Mesodermal cell (in vitro differentiated cells): ENCODE results near the gene SERPINB2.
A peak's percentile ranks its signal among the peaks of the same experiment; 100 is the strongest.
"Not testable (repeated sequence)": the region's sequence is repeated elsewhere in the genome, so short reads cannot be mapped to it uniquely, and the experiment has no call there.

Experiments
- H3K27ac ChIP-seq: 2 replicates; pipeline ENCODE4 v1.7.0; 2013; ENCODE audit warnings: mild to moderate bottlenecking, low read depth, low read length, moderate library complexity; ENCODE audit not compliant: severe bottlenecking
- H3K36me3 ChIP-seq: 2 replicates; pipeline ENCODE4 v1.7.1; 2013; ENCODE audit warnings: mild to moderate bottlenecking, low read length, moderate library complexity; ENCODE audit not compliant: control insufficient read depth, insufficient read depth
- H3K4me1 ChIP-seq: one replicate; pipeline ENCODE4 v1.7.1; 2013; ENCODE audit warnings: mild to moderate bottlenecking, low read length; ENCODE audit not compliant: insufficient read depth, control insufficient read depth, poor library complexity, severe bottlenecking
- H3K4me3 ChIP-seq: 2 replicates; pipeline ENCODE4 v1.7.0; 2013; ENCODE audit warnings: low read length, control low read depth, mild to moderate bottlenecking; ENCODE audit not compliant: insufficient read depth, poor library complexity, severe bottlenecking; ENCODE audit errors: extremely low read depth
- H3K9me3 ChIP-seq: 2 replicates; pipeline ENCODE4 v1.7.1; 2013; ENCODE audit warnings: mild to moderate bottlenecking, low read length, moderate library complexity; ENCODE audit not compliant: control insufficient read depth
- WGBS, 2 experiments: methylation state at CpG; one replicate each; pipeline ENCODE4 v1.1.5; 2013; ENCODE audit warnings: missing lambda C conversion rate in 2 of 2; ENCODE audit not compliant: insufficient coverage in 2 of 2; 5-methylcytosine and 5-hydroxymethylcytosine counted together

SERPINB2 gene

DNA sequence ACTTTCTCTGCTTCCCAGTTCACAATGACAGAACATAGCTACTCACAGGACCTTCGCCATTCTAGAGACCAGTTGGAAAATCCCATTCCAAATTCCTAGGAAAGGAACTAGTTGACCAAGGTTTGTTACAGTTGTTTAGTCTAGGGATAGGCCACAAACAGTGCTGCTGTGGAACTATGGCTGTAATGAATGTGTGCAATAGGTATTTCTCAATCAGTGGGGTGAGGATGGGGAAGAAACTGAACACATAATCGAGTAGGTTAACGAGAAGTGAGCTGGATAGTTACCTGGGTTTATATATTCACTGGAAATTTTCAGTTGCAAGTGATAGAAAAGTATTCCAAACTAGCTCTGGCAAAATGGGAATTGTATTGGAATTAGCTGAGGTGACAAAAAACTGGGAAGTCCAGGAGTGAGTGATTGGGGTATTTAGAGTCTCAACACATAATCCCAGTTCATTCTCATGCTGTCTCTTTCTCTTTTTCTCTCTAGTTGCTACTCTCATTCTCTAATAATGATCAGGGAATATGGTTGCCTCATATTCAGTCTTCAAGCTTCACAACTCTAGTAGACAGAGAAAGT lies 43.4 kb downstream of the SERPINB2 start:
- Histone ChIP-seq H3K36me3 (no peaks in the 10 kb centered on the region), H3K4me1 (no peaks in the 10 kb centered on the region), H3K4me3 (no peak overlapping the region), H3K27ac (no peak overlapping the region), H3K9me3 (no peaks in the 10 kb centered on the region)
- 82 to 91% methylated on average over 2 of the region's 3 CpGs for WGBS, 2 experiments

DNA sequence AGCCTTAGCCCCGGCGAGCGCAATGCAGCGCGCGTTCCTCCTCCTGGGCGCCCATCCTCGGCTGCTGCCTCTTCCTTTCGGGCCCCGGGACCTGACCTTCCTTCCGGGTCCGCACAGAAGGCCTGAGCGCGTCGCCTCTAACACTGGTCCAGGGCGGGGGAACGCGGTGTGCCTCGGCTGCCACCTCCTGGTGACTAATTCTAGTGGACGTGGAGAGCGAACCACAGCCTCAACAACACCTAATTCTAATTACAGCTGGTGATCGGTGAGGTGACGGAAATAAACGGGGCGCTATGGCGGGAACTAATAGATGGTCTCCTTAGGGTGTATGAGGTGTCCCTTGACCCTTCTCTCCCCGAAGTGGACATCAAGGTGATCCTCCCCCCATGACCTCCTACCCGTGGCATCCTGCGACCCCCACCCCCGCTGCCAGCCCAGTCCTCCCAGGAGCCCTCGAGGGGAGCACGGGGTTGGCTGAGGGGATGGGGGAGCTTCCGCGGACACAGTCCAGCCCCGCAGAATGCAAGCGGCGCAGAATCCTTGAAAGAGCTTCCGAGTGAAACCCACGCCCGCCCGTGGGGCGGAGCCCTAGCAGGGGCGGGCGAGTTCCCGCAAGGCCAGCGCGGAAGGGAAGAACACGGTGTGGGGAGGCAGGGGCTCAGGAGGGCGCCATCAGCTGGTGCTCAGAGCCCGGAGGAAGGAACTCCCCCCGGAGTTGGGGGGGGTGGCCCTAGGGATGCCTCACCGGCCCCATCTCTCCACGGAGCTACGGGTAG lies 48.8 kb downstream of the SERPINB2 start:
- 5 to 7% methylated on average over 28 to 29 of the region's 54 CpGs for WGBS, 2 experiments
- Histone ChIP-seq H3K4me3 (peak overlapping the region; percentile 53), H3K9me3 (no peaks in the 10 kb centered on the region), H3K36me3 (no peaks in the 10 kb centered on the region), H3K4me1 (no peaks in the 10 kb centered on the region), H3K27ac (no peak overlapping the region)

DNA sequence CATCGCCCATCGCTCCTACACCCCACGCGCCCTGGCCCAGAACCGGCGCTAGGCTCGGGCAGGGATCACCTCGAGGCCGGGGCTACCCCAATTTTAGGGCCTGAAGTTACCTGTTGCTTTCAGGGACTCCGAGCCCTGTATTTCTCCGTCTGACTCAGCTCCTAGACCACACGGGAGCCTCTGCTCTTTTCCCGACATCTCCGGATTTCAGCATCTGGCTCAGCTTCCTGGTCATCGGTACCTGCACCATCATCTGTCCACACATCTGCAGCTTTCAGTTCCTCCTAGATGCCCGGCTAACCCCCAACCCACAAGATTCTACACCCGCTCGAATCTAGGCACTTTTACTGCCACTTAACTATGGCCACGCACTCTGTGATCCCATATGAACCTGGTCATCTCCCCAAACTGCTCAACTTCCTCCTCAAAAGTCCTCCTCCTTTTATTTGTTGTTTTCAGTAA lies 49.5 kb downstream of the SERPINB2 start:
- WGBS, 2 experiments, result 68 to 73% methylated on average over 19 of the region's 19 CpGs
- peak overlapping the region; percentile 53 for H3K4me3 ChIP-seq
- H3K27ac ChIP-seq, result no peak overlapping the region
- H3K36me3 ChIP-seq, result no peaks in the 10 kb centered on the region
- H3K4me1 ChIP-seq, result no peaks in the 10 kb centered on the region
- H3K9me3 ChIP-seq, result no peaks in the 10 kb centered on the region

DNA sequence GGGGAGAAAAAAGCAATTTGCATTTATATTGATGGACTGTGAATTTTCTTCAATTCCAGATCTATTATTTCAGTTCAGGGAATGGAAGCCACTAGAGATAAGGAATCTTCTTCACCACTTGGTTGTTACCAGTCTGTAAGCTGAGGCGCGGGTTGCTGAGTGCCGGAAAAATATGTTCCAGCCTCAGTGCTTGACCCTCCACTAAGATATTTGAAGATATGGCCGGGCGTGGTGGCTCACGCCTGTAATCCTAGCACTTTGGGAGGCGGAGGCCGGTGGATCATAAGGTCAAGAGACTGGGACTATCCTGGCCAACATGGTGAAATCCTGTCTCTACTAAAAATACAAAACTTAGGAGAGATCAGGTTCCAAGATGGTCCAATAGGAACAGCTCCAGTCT lies 52.5 kb downstream of the SERPINB2 start:
- Histone ChIP-seq H3K9me3 (no peaks in the 10 kb centered on the region), H3K4me1 (no peaks in the 10 kb centered on the region)
- 97 to 98% methylated on average over 8 of the region's 8 CpGs for WGBS, 2 experiments

DNA sequence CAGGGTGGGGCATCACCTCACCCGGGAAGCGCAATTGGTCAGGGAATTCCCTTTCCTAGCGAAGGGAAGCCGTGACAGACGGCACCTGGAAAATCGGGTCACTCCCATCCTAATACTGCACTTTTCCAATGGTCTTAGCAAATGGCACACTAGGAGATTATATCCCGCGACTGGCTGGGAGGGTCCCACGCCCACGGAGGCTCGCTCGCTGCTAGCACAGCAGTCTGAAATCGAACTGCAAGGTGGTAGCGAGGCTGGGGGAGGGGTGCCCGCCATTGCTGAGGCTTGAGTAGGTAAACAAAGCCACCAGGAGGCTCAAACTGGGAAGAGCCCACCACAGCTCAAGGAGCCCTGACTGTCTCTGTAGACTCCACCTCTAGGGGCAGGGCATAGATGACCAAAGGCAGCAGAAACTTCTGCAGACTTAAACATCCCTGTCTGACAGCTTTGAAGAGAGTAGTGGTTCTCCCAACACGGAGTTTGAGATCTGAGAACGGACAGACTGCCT lies 53.1 kb downstream of the SERPINB2 start:
- WGBS, 2 experiments, result 81 to 93% methylated on average over 11 to 15 of the region's 17 CpGs
- H3K4me3 ChIP-seq, result not testable (repeated sequence)

More for the DNA sequence above, 52.5 kb downstream of the SERPINB2 start:
- no peak overlapping the region for H3K4me3 ChIP-seq
- no peaks in the 10 kb centered on the region for H3K36me3 ChIP-seq
- H3K27ac ChIP-seq, result no peak overlapping the region

DNA sequence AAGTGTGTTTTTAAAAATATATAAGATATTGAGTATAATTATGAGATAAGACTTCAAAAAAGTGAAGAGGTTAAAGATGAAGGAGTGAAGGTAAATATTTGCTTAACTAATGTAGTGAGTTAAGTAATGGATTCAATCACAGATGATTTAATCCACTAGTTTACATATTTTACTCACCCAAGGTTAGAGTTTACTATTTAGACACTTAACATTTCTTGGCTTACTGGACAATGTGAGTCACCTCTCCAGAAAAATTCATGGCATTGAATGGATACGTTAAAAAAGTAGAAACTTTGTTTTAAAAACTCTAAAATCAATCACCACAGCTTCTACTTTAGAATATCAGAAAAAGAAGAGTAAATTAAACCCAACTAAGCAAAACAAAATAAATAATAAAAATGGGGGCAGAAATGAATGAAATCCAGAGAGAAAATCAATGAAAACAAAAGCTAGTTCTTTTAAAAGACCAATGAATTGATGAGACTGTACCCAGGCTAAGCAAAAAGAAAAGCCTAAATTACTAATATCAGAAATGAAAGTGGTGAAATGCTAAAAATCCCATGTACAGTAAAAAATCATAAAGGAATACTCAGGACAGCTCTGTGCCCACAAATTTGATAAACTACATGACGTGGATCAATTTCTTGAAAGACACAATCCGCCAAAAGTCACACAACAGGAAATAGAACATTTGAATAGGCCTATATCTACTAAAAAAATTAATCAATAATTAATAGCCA lies 59.7 kb downstream of the SERPINB2 start:
- Histone ChIP-seq H3K27ac (no peak overlapping the region), H3K4me3 (no peak overlapping the region), H3K9me3 (peaks cover 4% of the 10 kb centered on the region), H3K4me1 (no peaks in the 10 kb centered on the region), H3K36me3 (no peaks in the 10 kb centered on the region)
- no CpG with 5 or more reads among the region's 3 CpGs for WGBS, 2 experiments

More for the DNA sequence above, 53.1 kb downstream of the SERPINB2 start:
- not testable (repeated sequence) for H3K27ac ChIP-seq, H3K9me3 ChIP-seq, H3K36me3 ChIP-seq, H3K4me1 ChIP-seq

DNA sequence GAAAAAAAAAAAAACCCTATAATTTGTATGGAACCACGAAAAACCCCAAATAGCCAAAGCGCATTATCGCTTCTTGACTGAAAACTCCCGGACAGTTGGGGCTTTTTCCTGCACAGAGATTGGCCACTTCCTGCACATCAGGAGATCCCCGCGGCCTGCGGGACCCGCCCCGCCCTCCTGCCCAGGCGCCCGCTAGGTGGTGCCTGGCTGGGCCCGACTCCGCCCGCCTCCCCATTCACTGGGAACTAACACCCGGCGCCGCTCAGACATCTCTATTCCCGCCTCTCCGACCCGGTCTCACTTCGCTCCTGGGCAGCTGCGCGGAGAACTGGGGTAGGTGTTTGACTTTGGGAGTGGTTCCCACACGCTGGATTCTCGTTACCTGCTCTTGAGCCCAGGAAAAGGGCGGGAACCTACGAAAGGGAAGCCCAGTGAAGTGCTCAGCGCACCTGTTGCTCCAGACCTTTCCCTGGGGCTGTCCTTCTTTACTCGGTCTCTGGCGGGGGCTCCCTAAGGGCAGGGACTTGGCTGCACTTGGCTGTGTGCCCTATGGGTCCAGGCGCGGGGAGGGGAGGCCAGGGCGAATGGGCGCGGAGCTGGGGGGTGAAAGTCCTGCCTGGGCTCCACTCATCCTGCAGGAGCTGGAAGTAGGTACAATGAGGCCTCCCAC lies 61.7 kb downstream of the SERPINB2 start, which contains the start of gene HMSD:
TSS of gene HMSD (plus strand) at position 234 of the 670 bp plus-strand sequence. CDS start 4,155 bp downstream, outside the sequence.
- H3K9me3 ChIP-seq, result peaks cover 4% of the 10 kb centered on the region
- H3K36me3 ChIP-seq, result no peaks in the 10 kb centered on the region
- 18 to 38% methylated on average over 15 to 24 of the region's 35 CpGs for WGBS, 2 experiments
- H3K4me3 ChIP-seq, result peak within 1 kb of the TSS; percentile 22
- no peaks in the 10 kb centered on the region for H3K4me1 ChIP-seq
- H3K27ac ChIP-seq, result no peak within 1 kb of the TSS

DNA sequence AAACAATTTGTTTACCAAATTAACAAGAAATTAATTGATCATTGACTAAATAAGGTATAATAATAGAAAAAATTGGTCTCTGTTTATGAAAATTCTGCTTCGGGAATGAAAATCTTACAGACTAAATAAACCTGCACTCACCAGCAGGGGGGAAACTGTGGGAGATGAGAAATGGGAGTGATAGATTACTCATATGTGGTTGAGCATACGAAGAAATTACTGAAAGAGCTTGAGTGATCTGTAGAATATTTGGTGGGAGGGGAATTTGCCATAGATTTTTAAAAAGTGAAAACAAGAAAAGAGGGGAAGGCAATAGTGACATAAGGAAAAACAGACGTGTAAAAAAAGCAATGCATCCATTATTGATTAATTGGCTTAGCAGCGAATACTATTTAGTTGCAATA lies 63.8 kb downstream of the SERPINB2 start:
- WGBS, 2 experiments, result 92 to 100% methylated on average over 2 to 3 of the region's 4 CpGs
- Histone ChIP-seq H3K4me1 (no peaks in the 10 kb centered on the region), H3K27ac (no peak overlapping the region), H3K36me3 (no peaks in the 10 kb centered on the region), H3K9me3 (no peaks in the 10 kb centered on the region), H3K4me3 (no peak overlapping the region)
